Bronchial epithelial cell (primary cell): Measurements from ENCODE around the gene DERA. TPM values are rescaled to one million over a fixed set of nuclear protein-coding genes. Genes with fewer than 3 reads are reported as not detected.
A peak's percentile ranks its signal among the peaks of the same experiment; 100 is the strongest.

Experiments
- DNase-seq: peaks from one replicate; pipeline ENCODE4 v3.0.0-alpha.2; 2010; ENCODE audit warnings: low read depth
- FAIRE-seq: peaks from 2 replicates; lab custom pipeline; 2011; peaks lifted over from hg19 to GRCh38; lab: Jason Lieb, UNC
- H3K27me3 ChIP-seq: 2 replicates; pipeline ENCODE4 v1.5.1; 2011; ENCODE audit warnings: low read length; ENCODE audit not compliant: control insufficient read depth, insufficient read depth
- H3K36me3 ChIP-seq: 2 replicates; pipeline ENCODE4 v1.5.1; 2011; ENCODE audit warnings: low read length; ENCODE audit not compliant: control insufficient read depth, insufficient read depth
- H3K4me3 ChIP-seq: 2 replicates; pipeline ENCODE4 v1.5.1; 2011; ENCODE audit warnings: mild to moderate bottlenecking, low read depth, low read length, control low read depth
- total RNA-seq: library from RNA; depleted of rRNA; stranded (reverse); fragments of >200 nt; gene quantifications from 2 replicates; pipeline ENCODE4 v1.2.1, GENCODE V29; 2014
- TF ChIP-seq, protein P1 (sequence below): IDR thresholded peaks from 2 replicates; pipeline ENCODE4 v1.5.1; 2011; ENCODE audit warnings: mild to moderate bottlenecking, moderate library complexity, low read length, control low read depth, inconsistent platforms; ENCODE audit not compliant: insufficient read depth, severe bottlenecking

DERA gene
- total RNA-seq, 1 donor from 2014 or later: 58.4 TPM

DNA sequence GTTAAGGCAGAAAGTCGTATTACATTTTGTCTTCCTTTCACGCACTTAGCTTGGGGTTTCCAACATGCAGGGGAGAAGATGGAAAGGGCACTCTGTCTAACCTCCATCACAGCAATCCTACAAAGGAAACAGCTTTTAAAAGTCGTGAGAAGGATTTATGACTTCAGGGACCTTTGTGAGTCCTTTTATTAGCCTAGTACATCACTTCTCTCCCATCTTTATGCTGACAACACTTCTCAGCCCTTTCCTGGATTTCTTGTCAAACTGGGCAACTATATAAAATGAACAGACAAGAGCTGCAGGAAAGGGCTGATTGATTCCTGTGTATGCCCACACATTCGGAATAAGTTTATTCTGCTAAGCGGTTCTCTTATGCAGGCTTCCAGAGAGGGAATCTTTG lies 159.0 kb downstream of the DERA start:
- FAIRE-seq (no peak), DNase-seq (no peak)
- Histone ChIP-seq H3K36me3 (no peaks in the 10 kb centered on the region), H3K27me3 (peaks cover 2% of the 10 kb centered on the region), H3K4me3 (no peak overlapping the region)
- TF ChIP-seq, protein P1, sequence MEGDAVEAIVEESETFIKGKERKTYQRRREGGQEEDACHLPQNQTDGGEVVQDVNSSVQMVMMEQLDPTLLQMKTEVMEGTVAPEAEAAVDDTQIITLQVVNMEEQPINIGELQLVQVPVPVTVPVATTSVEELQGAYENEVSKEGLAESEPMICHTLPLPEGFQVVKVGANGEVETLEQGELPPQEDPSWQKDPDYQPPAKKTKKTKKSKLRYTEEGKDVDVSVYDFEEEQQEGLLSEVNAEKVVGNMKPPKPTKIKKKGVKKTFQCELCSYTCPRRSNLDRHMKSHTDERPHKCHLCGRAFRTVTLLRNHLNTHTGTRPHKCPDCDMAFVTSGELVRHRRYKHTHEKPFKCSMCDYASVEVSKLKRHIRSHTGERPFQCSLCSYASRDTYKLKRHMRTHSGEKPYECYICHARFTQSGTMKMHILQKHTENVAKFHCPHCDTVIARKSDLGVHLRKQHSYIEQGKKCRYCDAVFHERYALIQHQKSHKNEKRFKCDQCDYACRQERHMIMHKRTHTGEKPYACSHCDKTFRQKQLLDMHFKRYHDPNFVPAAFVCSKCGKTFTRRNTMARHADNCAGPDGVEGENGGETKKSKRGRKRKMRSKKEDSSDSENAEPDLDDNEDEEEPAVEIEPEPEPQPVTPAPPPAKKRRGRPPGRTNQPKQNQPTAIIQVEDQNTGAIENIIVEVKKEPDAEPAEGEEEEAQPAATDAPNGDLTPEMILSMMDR: no peak

GRCh38 chr12:16072678-16073077 lies 161.5 kb downstream of the DERA start:
- no peak for FAIRE-seq
- Histone ChIP-seq H3K36me3 (no peaks in the 10 kb centered on the region), H3K27me3 (peaks cover 2% of the 10 kb centered on the region), H3K4me3 (no peak overlapping the region)
- DNase-seq: no peak
- TF ChIP-seq, protein P1: no peak

DNA sequence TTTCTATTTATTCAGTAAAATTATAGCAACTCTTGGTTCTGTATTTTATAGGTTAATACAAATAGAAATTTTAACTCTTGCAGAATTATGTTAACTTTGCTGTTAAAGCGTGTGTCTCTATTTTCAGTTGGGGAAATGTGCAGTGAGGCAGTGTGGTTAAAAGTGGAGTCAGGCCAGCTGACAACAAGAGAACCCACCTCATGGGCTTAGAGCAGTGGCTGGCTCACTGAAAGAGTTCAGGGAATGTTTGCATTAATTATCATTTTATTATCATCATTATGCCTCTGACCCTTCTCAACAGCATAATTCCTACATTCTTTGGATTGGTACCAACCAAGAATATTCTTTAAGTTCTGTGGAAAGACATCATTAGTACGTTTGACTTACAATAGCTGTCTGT lies 163.8 kb downstream of the DERA start:
- Histone ChIP-seq H3K4me3 (no peak overlapping the region), H3K27me3 (no peaks in the 10 kb centered on the region), H3K36me3 (no peaks in the 10 kb centered on the region)
- DNase-seq (no peak), FAIRE-seq (no peak)
- TF ChIP-seq, protein P1: no peak

DNA sequence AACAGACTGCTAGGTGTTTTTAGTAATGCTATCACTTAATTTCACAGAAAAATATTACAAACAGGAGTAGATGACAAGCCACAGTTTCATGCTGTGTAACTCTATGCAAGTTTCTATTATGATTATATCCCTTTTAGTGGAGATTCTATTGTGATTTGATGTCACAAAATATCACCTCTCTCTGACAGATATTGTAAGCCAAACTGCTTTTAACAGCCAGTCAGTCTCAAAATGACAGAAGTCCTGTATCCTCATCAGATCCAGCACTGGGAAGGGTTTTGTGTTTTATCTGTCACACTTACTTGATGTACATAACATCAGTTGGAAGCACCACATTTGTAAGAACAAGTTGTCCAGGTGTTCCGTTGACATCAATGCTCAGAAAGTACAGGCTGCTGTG lies 164.8 kb downstream of the DERA start:
- Histone ChIP-seq H3K27me3 (no peaks in the 10 kb centered on the region), H3K36me3 (no peaks in the 10 kb centered on the region), H3K4me3 (no peak overlapping the region)
- DNase-seq (no peak), FAIRE-seq (no peak)
- TF ChIP-seq, protein P1: no peak

- Histone ChIP-seq H3K27me3 (no peaks in the 10 kb centered on the region), H3K4me3 (no peak overlapping the region), H3K36me3 (no peaks in the 10 kb centered on the region)
- TF ChIP-seq, protein P1: peak; percentile 76
- DNase-seq (peak; percentile 61), FAIRE-seq (peak; percentile 82)
Observed at GRCh38 chr12:16076557-16076956, 165.4 kb downstream of the DERA start.

GRCh38 chr12:16076970-16077522 lies 165.9 kb downstream of the DERA start:
- DNase-seq (no peak), FAIRE-seq (no peak)
- Histone ChIP-seq H3K27me3 (no peaks in the 10 kb centered on the region), H3K36me3 (no peaks in the 10 kb centered on the region), H3K4me3 (no peak overlapping the region)
- TF ChIP-seq, protein P1: no peak
